CD14-positive monocyte (primary cell): Measurements from ENCODE around the gene C5orf15. TPM values are rescaled to one million over a fixed set of nuclear protein-coding genes. Genes with fewer than 3 reads are reported as not detected.

ENCODE experiments used
- DNase-seq, 3 donors: peaks; one replicate each; pipeline ENCODE4 v3.0.0-alpha.2; 2011 to 2022
- H2AFZ ChIP-seq: 2 replicates; pipeline ENCODE4 v1.6.0; 2012; ENCODE audit warnings: mild to moderate bottlenecking, low read depth, low read length, inconsistent platforms; ENCODE audit not compliant: insufficient read depth, poor library complexity, severe bottlenecking
- H3K27ac ChIP-seq, 2 donors: 1 replicate in 1 of 2; 2 replicates in 1 of 2; pipeline ENCODE4 v1.5.1; 2012 to 2013; ENCODE audit warnings: low read length in 2 of 2, control low read depth in 1 of 2, inconsistent platforms in 1 of 2, low read depth in 1 of 2, mild to moderate bottlenecking in 1 of 2
- H3K27me3 ChIP-seq, 2 donors: one replicate each; pipeline versions ENCODE4 v1.6.0 to v1.6.1; 2011 to 2013; ENCODE audit warnings: low read length in 2 of 2; ENCODE audit not compliant: control insufficient read depth in 2 of 2, insufficient read depth in 2 of 2
- H3K36me3 ChIP-seq, 2 donors: replicated peaks in 1 of 2; 1 replicate in 1 of 2; 2 replicates in 1 of 2; pipeline versions ENCODE4 v1.5.1 to v1.6.1; 2012 to 2013; ENCODE audit warnings: low read length in 2 of 2, control low read depth in 1 of 2, inconsistent platforms in 1 of 2, mild to moderate bottlenecking in 1 of 2; ENCODE audit not compliant: insufficient read depth in 2 of 2, control insufficient read depth in 1 of 2
- H3K4me1 ChIP-seq, 2 donors: 1 replicate in 1 of 2; 2 replicates in 1 of 2; pipeline versions ENCODE4 v1.5.1 to v1.6.1; 2012 to 2013; ENCODE audit warnings: low read length in 2 of 2, control low read depth in 1 of 2, inconsistent platforms in 1 of 2, mild to moderate bottlenecking in 1 of 2, moderate library complexity in 1 of 2; ENCODE audit not compliant: insufficient read depth in 2 of 2, control insufficient read depth in 1 of 2
- H3K4me2 ChIP-seq: replicated peaks from 2 replicates; pipeline ENCODE3; 2012; ENCODE audit warnings: low read length, moderate library complexity, mild to moderate bottlenecking; ENCODE audit not compliant: poor library complexity, severe bottlenecking; ENCODE audit errors: extremely low read depth
- H3K4me3 ChIP-seq, 3 experiments: fragments of 200-600 bp in 1 of 3; sonication (generic) in 1 of 3; replicated peaks in 1 of 3; 1 replicate in 2 of 3; 2 replicates in 1 of 3; pipeline ENCODE4 v1.5.1; 2011 to 2013; ENCODE audit warnings: low read length in 3 of 3, mild to moderate bottlenecking in 3 of 3, control low read depth in 2 of 3, low read depth in 2 of 3, inconsistent platforms in 1 of 3, moderate library complexity in 1 of 3
- H3K79me2 ChIP-seq: 2 replicates; pipeline ENCODE4 v1.6.0; 2012; ENCODE audit warnings: mild to moderate bottlenecking, control low read depth, inconsistent platforms, low read length, moderate library complexity; ENCODE audit not compliant: insufficient read depth
- H3K9ac ChIP-seq: 2 replicates; pipeline ENCODE4 v1.6.0; 2017; ENCODE audit warnings: low read length, mild to moderate bottlenecking; ENCODE audit not compliant: insufficient read depth, poor library complexity, severe bottlenecking
- H3K9me3 ChIP-seq, 2 donors: replicated peaks in 1 of 2; 1 replicate in 1 of 2; 2 replicates in 1 of 2; pipeline versions ENCODE4 v1.5.1 to v1.6.1; 2012 to 2013; ENCODE audit warnings: low read length in 2 of 2, control low read depth in 1 of 2; ENCODE audit not compliant: control insufficient read depth in 1 of 2, insufficient read depth in 1 of 2
- H4K20me1 ChIP-seq: 2 replicates; pipeline ENCODE4 v1.6.0; 2012; ENCODE audit warnings: mild to moderate bottlenecking, low read length, control low read depth, moderate library complexity; ENCODE audit not compliant: insufficient read depth
- H3K27ac Mint-ChIP-seq, 7 donors: one replicate each; pipeline ENCODE4 v1.8.0; 2020; ENCODE audit warnings: mild to moderate bottlenecking in 7 of 7, mixed read lengths in 7 of 7, moderate library complexity in 6 of 7, inconsistent platforms in 2 of 7
- H3K27me3 Mint-ChIP-seq, 3 donors: one replicate each; pipeline ENCODE4 v1.8.0; 2021 to 2022; ENCODE audit warnings: low read depth in 3 of 3, mild to moderate bottlenecking in 3 of 3, mixed read lengths in 3 of 3, moderate library complexity in 3 of 3, inconsistent platforms in 1 of 3
- H3K36me3 Mint-ChIP-seq, 2 donors: one replicate each; pipeline ENCODE4 v1.8.0; 2020; ENCODE audit warnings: mixed read lengths in 2 of 2, inconsistent platforms in 1 of 2, mild to moderate bottlenecking in 1 of 2
- H3K4me1 Mint-ChIP-seq: one replicate; pipeline ENCODE4 v1.8.0; 2020; ENCODE audit warnings: mild to moderate bottlenecking, mixed read lengths
- H3K4me3 Mint-ChIP-seq, 2 donors: one replicate each; pipeline ENCODE4 v1.8.0; 2020; ENCODE audit warnings: mild to moderate bottlenecking in 2 of 2, mixed read lengths in 2 of 2, moderate library complexity in 1 of 2
- H3K9me3 Mint-ChIP-seq, 7 donors: one replicate each; pipeline ENCODE4 v1.8.0; 2020 to 2022; ENCODE audit warnings: mixed read lengths in 7 of 7, mild to moderate bottlenecking in 6 of 7, moderate library complexity in 6 of 7, inconsistent platforms in 2 of 7
- WGBS: methylation state at CpG from one replicate; pipeline ENCODE4 v1.1.5; 2013; ENCODE audit warnings: missing lambda C conversion rate; ENCODE audit not compliant: insufficient coverage; 5-methylcytosine and 5-hydroxymethylcytosine counted together
- intact Hi-C, 2 donors: fragments of 100-400 bp; cut with micrococcal nuclease; formaldehyde crosslinking; loops; one replicate each; pipeline versions ENCODE4 v1.15.0 to v1.15.1; 2023
- polyA minus RNA-seq: library from RNA; depleted of rRNA, polyadenylated mRNA; stranded (reverse); fragments of >200 nt; gene quantifications from 2 replicates; pipeline ENCODE4 v1.2.3, GENCODE V29; 2012
- polyA plus RNA-seq, 3 donors: library from polyadenylated mRNA; depleted of rRNA in 1 of 3; unstranded in 2 of 3; stranded (reverse) in 1 of 3; fragments of 300-500 nt in 2 of 3; fragments of >200 nt in 1 of 3; fragmentation: Illumina TruSeq in 2 of 3; gene quantifications; 1 replicate in 2 of 3; 2 replicates in 1 of 3; pipeline ENCODE4 v1.2.3, GENCODE V29; 2012 to 2021
- total RNA-seq, 12 experiments: library from RNA in 1 of 12; stranded (reverse) in 1 of 12; fragments of 120-200 nt in 1 of 12; gene quantifications; one replicate each; pipeline ENCODE4 v1.2.4 and lab custom pipeline; 2013 to 2026; ENCODE audit warnings: mixed read lengths in 6 of 12, inconsistent platforms in 1 of 12
- TF ChIP-seq, protein P1 (sequence below): fragments of 200-600 bp; IDR thresholded peaks from one replicate; pipeline ENCODE4 v1.8.0; 2022; ENCODE audit warnings: antibody characterized with exemption, mild to moderate bottlenecking

C5orf15 gene
- total RNA-seq (2013), result 72.1 TPM
- polyA plus RNA-seq, result 10 to 100 TPM; 38.0 to 59.2 (median 46.9) TPM
- 25.5 and 47.1 TPM in 2 replicates for polyA minus RNA-seq
- 38.3 to 60.6 (median 51.8) reads per million in 11 experiments for total RNA-seq (lab: John Stamatoyannopoulos, UW)

DNA sequence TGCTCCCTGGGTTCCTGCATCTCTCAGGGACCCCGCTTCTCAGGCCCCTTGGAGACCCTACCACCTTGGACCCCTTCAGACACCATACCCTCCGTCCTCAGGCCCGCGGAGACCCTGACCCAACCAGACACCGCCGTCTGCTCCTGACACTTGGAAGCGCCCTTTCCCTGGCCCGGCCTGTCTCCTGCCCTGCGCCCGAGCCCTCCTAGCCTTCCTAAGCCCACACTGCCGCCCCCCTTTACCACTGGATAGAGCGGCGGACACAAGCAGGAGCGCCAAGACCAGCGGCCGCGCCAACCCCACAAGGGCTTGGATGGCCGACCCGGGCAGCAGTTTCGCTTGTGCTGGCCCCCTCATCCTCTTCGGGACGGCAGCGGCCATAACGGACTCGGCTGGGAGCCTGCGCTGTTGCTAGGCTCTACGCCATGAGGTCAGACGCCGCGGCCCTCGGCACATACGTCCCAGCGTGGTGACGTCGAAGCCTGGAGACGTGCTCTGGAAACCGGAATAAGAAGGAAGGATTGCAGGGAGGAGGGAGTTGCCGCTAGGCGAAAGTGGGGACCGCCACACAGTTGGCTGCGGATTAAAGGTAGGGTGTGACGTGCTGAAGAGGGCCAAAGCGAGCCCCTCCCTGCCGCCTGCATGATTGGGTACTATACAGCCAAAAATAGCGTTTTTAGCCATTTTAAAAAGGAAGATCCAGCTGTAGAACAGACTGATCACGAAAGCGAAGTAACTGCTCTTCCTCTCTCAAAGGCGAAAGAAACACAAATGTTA is at the start of gene C5orf15:
Gene C5orf15 (minus strand): TSS at position 422 of the 777 bp plus-strand sequence. CDS start 41 bp downstream, at position 381.
- H3K4me1 ChIP-seq, result peaks cover 13 to 16% of the 10 kb centered on the region in 2 donors
- Mint-ChIP-seq H3K4me1 (peaks cover 25% of the 10 kb centered on the region), H3K4me3 (peak within 1 kb of the TSS; percentile 97 to 98), H3K27me3 (no peaks in the 10 kb centered on the region), H3K9me3 (peaks cover 0 to 2% (median 0%) of the 10 kb centered on the region in 7 donors), H3K27ac (peak within 1 kb of the TSS; percentile 96 to 99 (median 97)), H3K36me3 (peaks cover 17 to 21% of the 10 kb centered on the region in 2 donors)
- peak within 1 kb of the TSS; percentile 88 for H3K9ac ChIP-seq
- H3K4me3 ChIP-seq, result peak within 1 kb of the TSS; percentile 74 to 90 (median 89)
- peak within 1 kb of the TSS; percentile 76 to 91 for H3K27ac ChIP-seq
- peaks cover 7 to 24% of the 10 kb centered on the region in 2 donors for H3K36me3 ChIP-seq
- H3K79me2 ChIP-seq, result peaks cover 49% of the 10 kb centered on the region
- peak within 1 kb of the TSS; percentile 87 for H3K4me2 ChIP-seq
- no peaks in the 10 kb centered on the region for H3K9me3 ChIP-seq
- peaks cover 18% of the 10 kb centered on the region for H4K20me1 ChIP-seq
- WGBS, result under 1% methylated on average over 45 of the region's 48 CpGs
- DNase-seq, result peak; percentile 96 to 97 (median 96)
- intact Hi-C loops, result no loop called here
- no peaks in the 10 kb centered on the region for H3K27me3 ChIP-seq
- peak within 1 kb of the TSS; percentile 96 for H2AFZ ChIP-seq
- TF ChIP-seq, protein P1, sequence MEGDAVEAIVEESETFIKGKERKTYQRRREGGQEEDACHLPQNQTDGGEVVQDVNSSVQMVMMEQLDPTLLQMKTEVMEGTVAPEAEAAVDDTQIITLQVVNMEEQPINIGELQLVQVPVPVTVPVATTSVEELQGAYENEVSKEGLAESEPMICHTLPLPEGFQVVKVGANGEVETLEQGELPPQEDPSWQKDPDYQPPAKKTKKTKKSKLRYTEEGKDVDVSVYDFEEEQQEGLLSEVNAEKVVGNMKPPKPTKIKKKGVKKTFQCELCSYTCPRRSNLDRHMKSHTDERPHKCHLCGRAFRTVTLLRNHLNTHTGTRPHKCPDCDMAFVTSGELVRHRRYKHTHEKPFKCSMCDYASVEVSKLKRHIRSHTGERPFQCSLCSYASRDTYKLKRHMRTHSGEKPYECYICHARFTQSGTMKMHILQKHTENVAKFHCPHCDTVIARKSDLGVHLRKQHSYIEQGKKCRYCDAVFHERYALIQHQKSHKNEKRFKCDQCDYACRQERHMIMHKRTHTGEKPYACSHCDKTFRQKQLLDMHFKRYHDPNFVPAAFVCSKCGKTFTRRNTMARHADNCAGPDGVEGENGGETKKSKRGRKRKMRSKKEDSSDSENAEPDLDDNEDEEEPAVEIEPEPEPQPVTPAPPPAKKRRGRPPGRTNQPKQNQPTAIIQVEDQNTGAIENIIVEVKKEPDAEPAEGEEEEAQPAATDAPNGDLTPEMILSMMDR, result no peak

DNA sequence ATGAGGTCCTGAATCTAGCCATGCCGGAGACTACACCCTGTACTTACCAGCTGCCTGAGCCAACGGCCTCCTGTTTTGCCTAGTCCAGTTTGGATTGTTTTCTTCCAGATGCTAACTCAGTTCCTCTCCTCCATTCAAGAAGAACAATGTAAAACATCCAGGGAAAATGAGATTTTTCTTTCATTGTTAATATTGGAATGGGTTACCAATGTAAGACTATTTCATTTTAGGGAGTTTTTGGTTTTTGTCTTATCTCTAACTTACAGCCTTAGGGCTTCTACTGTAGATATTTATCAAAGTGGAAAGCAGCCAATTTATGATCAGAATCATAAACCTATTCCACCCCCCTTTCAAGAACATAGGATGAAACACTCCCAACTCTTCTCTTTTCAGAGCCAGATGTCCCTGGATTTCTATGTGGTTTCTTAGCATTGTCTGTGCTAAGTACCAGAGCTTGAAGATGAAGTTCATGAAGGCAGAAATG is 39.9 kb upstream of the C5orf15 start:
- intact Hi-C loops, result no loop called here
- DNase-seq, result no peak

More for the DNA sequence above, 39.9 kb upstream of the C5orf15 start:
- Mint-ChIP-seq H3K36me3 (no peaks in the 10 kb centered on the region), H3K27me3 (peaks cover 68 to 79% (median 70%) of the 10 kb centered on the region in 3 donors), H3K27ac (peak overlapping the region in 1 of 7 donors; percentile 18), H3K9me3 (peaks cover 0 to 16% (median 4%) of the 10 kb centered on the region in 7 donors), H3K4me1 (peaks cover 20% of the 10 kb centered on the region), H3K4me3 (peak overlapping the region in 1 of 2 donors; percentile 48)
- H3K36me3 ChIP-seq, result no peaks in the 10 kb centered on the region
- H3K27me3 ChIP-seq, result peaks cover 42 to 62% of the 10 kb centered on the region in 2 donors
- WGBS, result no CpG with 5 or more reads among the region's 2 CpGs
- H3K9me3 ChIP-seq, result no peaks in the 10 kb centered on the region
- peaks cover 5% of the 10 kb centered on the region for H3K79me2 ChIP-seq
- no peak overlapping the region for H3K9ac ChIP-seq
- no peak overlapping the region for H3K4me2 ChIP-seq
- no peak overlapping the region for H3K27ac ChIP-seq
- H3K4me1 ChIP-seq, result peaks cover 16 to 20% of the 10 kb centered on the region in 2 donors
- TF ChIP-seq, protein P1, result no peak
- peaks cover 7% of the 10 kb centered on the region for H4K20me1 ChIP-seq
- no peak overlapping the region for H3K4me3 ChIP-seq
- H2AFZ ChIP-seq, result no peak overlapping the region
